ENCODE measurements around the gene RAPGEF6. TPM values are rescaled to one million over a fixed set of nuclear protein-coding genes. Genes with fewer than 3 reads are reported as not detected.

The RAPGEF6 gene
- total RNA-seq, 2 experiments from 2014 or later: 27.0 to 34.1 TPM

DNA sequence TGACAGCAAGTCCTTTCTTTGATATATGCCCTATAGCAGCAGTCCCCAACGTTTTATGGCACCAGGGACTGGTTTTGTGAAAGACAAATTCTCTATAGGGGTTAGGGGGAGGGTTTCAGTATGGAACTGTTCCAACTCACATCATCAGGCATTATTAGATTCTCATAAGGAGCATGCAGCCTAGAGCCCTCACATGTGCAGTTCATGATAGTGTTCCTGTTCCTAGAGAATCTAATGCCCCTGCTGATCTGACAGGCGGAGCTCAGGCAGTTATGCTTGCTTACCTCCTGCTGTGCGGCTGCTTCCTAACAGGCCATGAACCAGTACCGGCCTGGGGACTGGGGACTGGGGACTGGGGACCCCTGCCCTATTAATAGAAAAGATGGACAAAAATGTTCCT lies 2.7 kb upstream of the RAPGEF6 start:
- CTCF ChIA-PET: interaction anchor here (0.8 kb wide), 1 partner anchor 370 kb away, joined by 3 read pairs; no protein-coding TSS in a partner anchor
- POLR2A ChIA-PET: no interaction called here
- no peak overlapping the region for H3K27ac Mint-ChIP-seq

GRCh38 chr5:131635684-131636572 lies 899 bp upstream of the RAPGEF6 start:
- intact Hi-C loops (cut with micrococcal nuclease): loop anchor here (5.0 kb wide), 1 partner anchor 161 kb away; the partner anchor contains the start of gene FNIP1
- no peak for TF ChIP-seq CTCF (IDR thresholded peaks at IDR 0.05)
- no peak for ATAC-seq
- H3K36me3 Mint-ChIP-seq (ENCODE audit: low read depth): peaks cover 3% of the 10 kb centered on the region
- H3K27ac Mint-ChIP-seq: peak overlapping the region; percentile 89
- no peaks in the 10 kb centered on the region for H3K27me3 Mint-ChIP-seq
- peak; percentile 17 for DNase-seq
- H3K4me1 Mint-ChIP-seq (ENCODE audit: low read depth): peaks cover 22% of the 10 kb centered on the region
- CTCF ChIA-PET: interaction anchor here (1.1 kb wide), 2 partner anchors 46 to 161 kb away, joined by 3 to 6 read pairs; partner anchors contain the start of gene FNIP1
- peak overlapping the region; percentile 95 for H3K4me3 Mint-ChIP-seq
- no peaks in the 10 kb centered on the region for H3K9me3 Mint-ChIP-seq
- POLR2A ChIA-PET: interaction anchor here (0.9 to 1.4 kb wide), 2 partner anchors 45 to 161 kb away, joined by 3 to 9 read pairs; partner anchors contain the start of gene FNIP1

More for the DNA sequence above, 2.7 kb upstream of the RAPGEF6 start:
- no peaks in the 10 kb centered on the region for H3K9me3 Mint-ChIP-seq
- no peak for ATAC-seq
- no peak overlapping the region for H3K4me3 Mint-ChIP-seq
- peaks cover 24% of the 10 kb centered on the region for H3K4me1 Mint-ChIP-seq (ENCODE audit: low read depth)
- no peak for TF ChIP-seq CTCF (IDR thresholded peaks at IDR 0.05)
- H3K36me3 Mint-ChIP-seq (ENCODE audit: low read depth): peaks cover 3% of the 10 kb centered on the region
- no peaks in the 10 kb centered on the region for H3K27me3 Mint-ChIP-seq
- intact Hi-C loops (cut with micrococcal nuclease): loop anchor here (5.0 kb wide), 1 partner anchor 160 kb away; the partner anchor contains the start of gene FNIP1
- no peak for DNase-seq

- intact Hi-C loops (cut with micrococcal nuclease): loop anchor here (5.0 kb wide), 1 partner anchor 37 kb away; no protein-coding TSS in a partner anchor
- ATAC-seq: peak; percentile 23
These were observed 398 bp downstream of the RAPGEF6 start for GRCh38 chr5:131634666-131634995.

GRCh38 chr5:131634238-131634637 lies 791 bp downstream of the RAPGEF6 start:
- no peak for DNase-seq
- peaks cover 3% of the 10 kb centered on the region for H3K36me3 Mint-ChIP-seq (ENCODE audit: low read depth)
- TF ChIP-seq CTCF (IDR thresholded peaks at IDR 0.05): no peak
- peak overlapping the region; percentile 89 for H3K27ac Mint-ChIP-seq
- ChIA-PET CTCF (interaction anchor here (1.6 kb wide), 1 partner anchor 17 kb away, joined by 4 read pairs; no protein-coding TSS in a partner anchor), POLR2A (interaction anchor here (1.0 to 1.2 kb wide), 2 partner anchors 163 to 229 kb away, joined by 3 read pairs; partner anchors contain the start of gene FNIP1)
- intact Hi-C loops (cut with micrococcal nuclease): loop anchor here (5.0 kb wide), 1 partner anchor 37 kb away; no protein-coding TSS in a partner anchor
- H3K27me3 Mint-ChIP-seq: no peaks in the 10 kb centered on the region
- no peak for ATAC-seq
- peaks cover 16% of the 10 kb centered on the region for H3K4me1 Mint-ChIP-seq (ENCODE audit: low read depth)
- H3K4me3 Mint-ChIP-seq: peak overlapping the region; percentile 95
- H3K9me3 Mint-ChIP-seq: no peaks in the 10 kb centered on the region

More at GRCh38 chr5:131634666-131634995, 398 bp downstream of the RAPGEF6 start:
- ChIA-PET POLR2A (interaction anchor here (1.0 kb wide), 1 partner anchor 162 kb away, joined by 3 read pairs; the partner anchor contains the start of gene FNIP1), CTCF (no interaction called here)
- Mint-ChIP-seq H3K27me3 (no peaks in the 10 kb centered on the region), H3K9me3 (no peaks in the 10 kb centered on the region), H3K36me3 (ENCODE audit: low read depth) (peaks cover 3% of the 10 kb centered on the region), H3K4me3 (peak overlapping the region; percentile 95), H3K27ac (peak overlapping the region; percentile 89), H3K4me1 (ENCODE audit: low read depth) (peaks cover 16% of the 10 kb centered on the region)
- DNase-seq: peak; percentile 75
- no peak for TF ChIP-seq CTCF (IDR thresholded peaks at IDR 0.05)

Data from activated CD8-positive, alpha-beta T cell treated with anti-CD3 and anti-CD28 coated beads for 36 hours (primary cell).